GM10248 (cell line): ENCODE measurements around the gene CLBA1.

Experiments used
- CTCF ChIA-PET: fragments of 300-600 bp; sonication (Branson Sonifier 250); formaldehyde crosslinking; extraction: SDS; loops from one replicate; lab custom pipeline; 2021; ENCODE audit warnings: antibody characterized with exemption; lab: Yijun Ruan, JAX
- POLR2A ChIA-PET: fragments of 350-650 bp; sonication (Branson Sonifier 250); formaldehyde crosslinking; extraction: SDS; loops from one replicate; lab custom pipeline; 2020; ENCODE audit warnings: antibody characterized with exemption; lab: Yijun Ruan, JAX
- DNase-seq: peaks from one replicate; pipeline ENCODE4 v3.0.0; 2012; ENCODE audit errors: extremely low spot score
- CTCF ChIP-seq: IDR thresholded peaks from 2 replicates; pipeline ENCODE4 v1.5.1; 2012; ENCODE audit warnings: mild to moderate bottlenecking, low read depth; ENCODE audit errors: extremely low read depth, missing control alignments, control extremely low read depth

The CLBA1 gene

GRCh38 chr14:105005329-105005928 is 19.8 kb downstream of the CLBA1 start:
- POLR2A ChIA-PET: no interaction called here
- no peak for DNase-seq
- TF ChIP-seq CTCF: no peak
- CTCF ChIA-PET: interaction anchor here (0.9 to 1.6 kb wide), 5 partner anchors 10 to 23 kb away, joined by 3 to 4 read pairs (median 3); no protein-coding TSS in a partner anchor

- ChIA-PET CTCF (interaction anchor here (0.9 to 1.8 kb wide), 4 partner anchors 11 to 22 kb away, joined by 3 to 5 read pairs (median 3); partner anchors contain the start of gene CDCA4), POLR2A (no interaction called here)
- TF ChIP-seq CTCF: no peak
- DNase-seq: no peak
These were observed 20.6 kb downstream of the CLBA1 start for GRCh38 chr14:105005929-105006830.

GRCh38 chr14:105006831-105007592 is 21.4 kb downstream of the CLBA1 start:
- ChIA-PET CTCF (interaction anchor here (1.8 kb wide), 1 partner anchor 14 kb away, joined by 5 read pairs; the partner anchor contains the start of gene CDCA4), POLR2A (no interaction called here)
- no peak for DNase-seq
- no peak for TF ChIP-seq CTCF

GRCh38 chr14:105007593-105008264 is 22.1 kb downstream of the CLBA1 start:
- CTCF ChIA-PET: interaction anchor here (1.8 kb wide), 1 partner anchor 13 kb away, joined by 5 read pairs; the partner anchor contains the start of gene CDCA4
- TF ChIP-seq CTCF: no peak
- DNase-seq: no peak
- POLR2A ChIA-PET: no interaction called here

- DNase-seq: no peak
- POLR2A ChIA-PET: no interaction called here
- TF ChIP-seq CTCF: no peak
- CTCF ChIA-PET: no interaction called here
These were observed 24.5 kb downstream of the CLBA1 start for GRCh38 chr14:105010106-105010505.

- ChIA-PET CTCF (interaction anchor here (1.1 to 6.1 kb wide), 2 partner anchors 9 to 34 kb away, joined by 3 to 37 read pairs; no protein-coding TSS in a partner anchor), POLR2A (no interaction called here)
- TF ChIP-seq CTCF: no peak
- DNase-seq: no peak
These were observed 25.3 kb downstream of the CLBA1 start for GRCh38 chr14:105010891-105011291.
